HEK293T (cell line): ENCODE measurements around the gene DCN.

ENCODE experiments used
- ARNT ChIP-seq: fragments of 450-650 bp; IDR thresholded peaks from 2 replicates; pipeline ENCODE4 v1.6.1; 2017; ENCODE audit warnings: mild to moderate bottlenecking
- BHLHE40 ChIP-seq: fragments of 450-650 bp; IDR thresholded peaks from 2 replicates; pipeline ENCODE4 v1.6.1; 2016; ENCODE audit warnings: mild to moderate bottlenecking, moderate library complexity, borderline replicate concordance
- ELF4 ChIP-seq: fragments of 450-650 bp; IDR thresholded peaks from 2 replicates; pipeline ENCODE4 v1.6.1; 2017; ENCODE audit warnings: antibody characterized with exemption
- FOXM1 ChIP-seq: fragments of 450-650 bp; IDR thresholded peaks from 2 replicates; pipeline ENCODE4 v1.6.1; 2017; ENCODE audit warnings: mild to moderate bottlenecking, borderline replicate concordance
- L3MBTL2 ChIP-seq: fragments of 450-650 bp; conservative IDR thresholded peaks from 2 replicates; pipeline ENCODE4 v1.6.1; 2016; ENCODE audit warnings: mild to moderate bottlenecking
- LEF1 ChIP-seq: fragments of 450-650 bp; IDR thresholded peaks from 2 replicates; pipeline ENCODE4 v1.6.1; 2017; ENCODE audit warnings: mild to moderate bottlenecking, borderline replicate concordance
- PKNOX1 ChIP-seq: fragments of 450-650 bp; IDR thresholded peaks from 2 replicates; pipeline ENCODE4 v1.6.1; 2016
- SP1 ChIP-seq: fragments of 450-650 bp; IDR thresholded peaks from 2 replicates; pipeline ENCODE4 v1.6.1; 2017
- SUZ12 ChIP-seq: fragments of 450-650 bp; IDR thresholded peaks from 2 replicates; pipeline ENCODE4 v1.6.1; 2016; ENCODE audit warnings: mild to moderate bottlenecking
- TARDBP ChIP-seq: fragments of 450-650 bp; IDR thresholded peaks from 2 replicates; pipeline ENCODE4 v1.6.1; 2016
- ZNF384 ChIP-seq: fragments of 450-650 bp; IDR thresholded peaks from 2 replicates; pipeline ENCODE4 v1.6.1; 2016

GRCh38 chr12:91099341-91099740, 83.3 kb downstream of the DCN start:
- TF ChIP-seq SUZ12 = no peak
- TF ChIP-seq ZNF384 = no peak
- no peak for TF ChIP-seq FOXM1
- TF ChIP-seq ARNT = no peak
- no peak for TF ChIP-seq ELF4
- TF ChIP-seq TARDBP = no peak
- TF ChIP-seq SP1 = no peak
- TF ChIP-seq LEF1 = no peak
- no peak; the same call in 1 of the 2 replicates for TF ChIP-seq PKNOX1
- no peak for TF ChIP-seq BHLHE40
- no peak for TF ChIP-seq L3MBTL2
